Left lung (tissue), 10 donors: ENCODE measurements around the gene GNAO1. TPM values are rescaled to one million over a fixed set of nuclear protein-coding genes. Genes with fewer than 3 reads are reported as not detected.

Experiments
- ATAC-seq: fragments of 200-7000 bp; cut with Tn5 transposase; one replicate; pipeline ENCODE4 v1.9.1; 2020; ENCODE audit warnings: moderate library complexity
- DNase-seq, 4 donors: peaks; one replicate each; pipeline ENCODE4 v3.0.0-alpha.2; 2013 to 2020
- H3K27ac ChIP-seq, 2 donors: fragments of 200-600 bp; sonication (generic) in 1 of 2; one replicate each; pipeline versions ENCODE4 v1.5.0 to v1.8.0; 2020 to 2021
- H3K27me3 ChIP-seq, 2 donors: fragments of 200-600 bp; sonication (generic) in 1 of 2; one replicate each; pipeline versions ENCODE4 v1.5.0 to v1.8.0; 2020 to 2021
- H3K36me3 ChIP-seq, 2 donors: fragments of 200-600 bp; sonication (generic) in 1 of 2; one replicate each; pipeline versions ENCODE4 v1.5.0 to v1.8.0; 2020 to 2021
- H3K4me1 ChIP-seq, 2 donors: fragments of 200-600 bp; one replicate each; pipeline ENCODE4 v1.8.0; 2021
- H3K4me3 ChIP-seq, 2 donors: fragments of 200-600 bp; sonication (generic) in 1 of 2; one replicate each; pipeline versions ENCODE4 v1.5.0 to v1.8.0; 2020 to 2021; ENCODE audit warnings: mild to moderate bottlenecking in 1 of 2
- H3K9me3 ChIP-seq, 2 donors: fragments of 200-600 bp; sonication (generic) in 1 of 2; one replicate each; pipeline versions ENCODE4 v1.5.0 to v1.8.0; 2020 to 2021
- intact Hi-C, 2 donors: fragments of 100-400 bp; cut with DNase I; formaldehyde crosslinking; loops; one replicate each; pipeline versions ENCODE4 v1.11.2 to v1.14.2; 2022
- polyA plus RNA-seq, 6 donors: library from polyadenylated mRNA; unstranded; fragments of 120-200 nt; gene quantifications; one replicate each; pipeline ENCODE4 v1.2.1, GENCODE V29; 2013; ENCODE audit not compliant: insufficient read length in 6 of 6
- total RNA-seq, 2 donors: library from RNA; stranded (reverse); fragmentation: NEBNext Ultra II Directional; extraction: Animal tissue kit (Norgen Biotek cat#: 25700); gene quantifications; one replicate each; pipeline ENCODE4 v1.2.1, GENCODE V29; 2021
- TF ChIP-seq, protein P1 (sequence below), 2 donors: fragments of 200-600 bp; sonication (generic) in 1 of 2; IDR thresholded peaks; one replicate each; pipeline versions ENCODE4 v1.5.0 to v1.8.0; 2021; ENCODE audit warnings: antibody characterized with exemption in 2 of 2
- donor health status: DM: no; HTN: yes; CAD: no.
- donor health status: DM: no; HTN: no; CAD: no.

Gene GNAO1
- total and polyA plus RNA-seq, 8 donors = 1.3 to 34.1 (median 22.2) TPM

DNA sequence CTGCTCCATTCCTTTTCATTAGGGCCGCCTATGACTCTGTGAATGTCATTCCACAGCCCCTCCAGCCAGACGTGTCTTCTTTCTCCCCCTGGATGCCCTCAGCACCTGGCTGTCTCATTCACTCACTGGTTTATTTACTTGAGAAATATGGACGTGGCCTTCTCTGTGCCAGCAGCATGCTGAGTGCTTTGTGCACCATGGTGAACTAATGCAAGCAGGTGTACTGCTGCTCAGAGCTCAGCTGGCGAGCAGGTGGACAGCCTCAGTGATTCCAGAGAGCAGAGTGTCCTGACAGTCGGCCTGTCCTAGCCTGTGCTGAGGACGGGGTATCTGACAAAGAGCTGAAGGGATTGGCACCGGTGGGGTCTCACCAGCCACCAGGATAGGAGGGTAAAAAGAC is 96.7 kb downstream of the GNAO1 start:
- Histone ChIP-seq H3K4me1 (no peaks in the 10 kb centered on the region), H3K9me3 (no peaks in the 10 kb centered on the region), H3K27ac (no peak overlapping the region), H3K36me3 (no peaks in the 10 kb centered on the region), H3K27me3 (no peaks in the 10 kb centered on the region), H3K4me3 (no peak overlapping the region)
- DNase-seq = no peak
- no peak for ATAC-seq
- intact Hi-C loops = no loop called here
- TF ChIP-seq, protein P1, sequence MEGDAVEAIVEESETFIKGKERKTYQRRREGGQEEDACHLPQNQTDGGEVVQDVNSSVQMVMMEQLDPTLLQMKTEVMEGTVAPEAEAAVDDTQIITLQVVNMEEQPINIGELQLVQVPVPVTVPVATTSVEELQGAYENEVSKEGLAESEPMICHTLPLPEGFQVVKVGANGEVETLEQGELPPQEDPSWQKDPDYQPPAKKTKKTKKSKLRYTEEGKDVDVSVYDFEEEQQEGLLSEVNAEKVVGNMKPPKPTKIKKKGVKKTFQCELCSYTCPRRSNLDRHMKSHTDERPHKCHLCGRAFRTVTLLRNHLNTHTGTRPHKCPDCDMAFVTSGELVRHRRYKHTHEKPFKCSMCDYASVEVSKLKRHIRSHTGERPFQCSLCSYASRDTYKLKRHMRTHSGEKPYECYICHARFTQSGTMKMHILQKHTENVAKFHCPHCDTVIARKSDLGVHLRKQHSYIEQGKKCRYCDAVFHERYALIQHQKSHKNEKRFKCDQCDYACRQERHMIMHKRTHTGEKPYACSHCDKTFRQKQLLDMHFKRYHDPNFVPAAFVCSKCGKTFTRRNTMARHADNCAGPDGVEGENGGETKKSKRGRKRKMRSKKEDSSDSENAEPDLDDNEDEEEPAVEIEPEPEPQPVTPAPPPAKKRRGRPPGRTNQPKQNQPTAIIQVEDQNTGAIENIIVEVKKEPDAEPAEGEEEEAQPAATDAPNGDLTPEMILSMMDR (IDR thresholded peaks at IDR 0.05) = no peak

DNA sequence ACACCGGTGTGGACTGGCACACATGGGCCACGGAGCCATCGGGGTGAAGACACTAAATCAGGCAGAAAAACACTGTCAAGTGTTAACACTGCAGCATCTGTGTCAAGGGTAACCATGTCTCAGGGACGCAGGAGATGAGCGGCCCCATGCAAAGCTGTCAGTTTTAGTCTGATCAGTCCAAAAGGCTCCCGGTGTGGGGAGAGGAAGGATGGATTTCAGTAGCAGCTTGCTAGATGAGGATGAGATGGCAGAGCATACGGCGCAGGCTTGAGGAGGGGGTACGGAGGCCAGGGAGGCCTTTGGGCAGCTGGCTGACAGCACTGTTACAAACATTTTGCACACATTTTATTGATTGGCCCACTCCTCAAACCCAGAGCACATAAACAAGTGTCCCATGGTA is 98.1 kb downstream of the GNAO1 start:
- Histone ChIP-seq H3K27ac (no peak overlapping the region), H3K9me3 (no peaks in the 10 kb centered on the region), H3K4me3 (no peak overlapping the region), H3K27me3 (no peaks in the 10 kb centered on the region), H3K36me3 (no peaks in the 10 kb centered on the region), H3K4me1 (no peaks in the 10 kb centered on the region)
- DNase-seq (no peak), ATAC-seq (no peak)
- TF ChIP-seq, protein P1 (IDR thresholded peaks at IDR 0.05) = no peak
- intact Hi-C loops = no loop called here

DNA sequence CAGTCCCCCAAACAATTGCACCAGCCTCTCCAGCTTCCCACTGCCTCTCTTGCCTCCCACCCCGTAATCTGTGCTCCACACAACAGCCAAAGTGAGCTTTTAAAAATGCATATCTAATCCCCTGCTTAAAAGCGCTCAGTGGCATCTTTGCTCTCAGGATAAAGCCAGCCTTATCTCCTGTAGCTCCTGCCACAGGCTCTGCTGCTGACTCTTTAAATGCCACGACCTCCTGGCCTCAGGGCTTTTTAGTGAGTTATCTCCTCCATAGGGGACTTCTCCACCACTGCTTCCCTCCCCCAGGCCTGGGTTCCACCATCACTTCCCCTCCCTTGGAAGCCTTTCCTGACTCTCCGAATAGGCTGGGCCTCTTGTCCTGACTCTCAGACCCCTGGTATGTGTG is 98.6 kb downstream of the GNAO1 start:
- TF ChIP-seq, protein P1 (IDR thresholded peaks at IDR 0.05) = no peak
- no peaks in the 10 kb centered on the region for H3K36me3 ChIP-seq
- no peak overlapping the region for H3K27ac ChIP-seq
- no peak overlapping the region for H3K4me3 ChIP-seq
- DNase-seq (no peak), ATAC-seq (no peak)
- no peaks in the 10 kb centered on the region for H3K4me1 ChIP-seq
- H3K9me3 ChIP-seq = no peaks in the 10 kb centered on the region
- H3K27me3 ChIP-seq = no peaks in the 10 kb centered on the region
- intact Hi-C loops = no loop called here

DNA sequence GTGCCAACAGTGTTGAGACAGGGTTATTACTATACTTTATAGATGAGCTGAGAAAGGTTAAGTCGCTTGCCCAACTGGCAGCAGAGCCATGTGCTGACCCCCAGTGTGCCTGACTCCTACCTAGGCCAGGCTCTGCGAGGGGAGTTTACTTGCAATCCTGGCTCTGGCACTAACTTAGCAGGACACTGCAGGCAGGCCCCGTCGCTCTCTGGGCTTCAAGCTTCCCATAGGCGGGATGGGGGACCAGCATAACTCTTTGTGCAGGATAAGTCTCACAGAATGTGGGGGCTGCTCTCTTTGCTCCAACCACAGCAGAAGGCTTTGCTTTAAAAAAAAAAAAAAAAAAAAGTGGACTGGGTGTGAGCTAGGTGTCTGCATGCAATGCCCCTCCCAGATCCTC is 102.7 kb downstream of the GNAO1 start:
- H3K36me3 ChIP-seq = no peaks in the 10 kb centered on the region
- ATAC-seq = no peak

DNA sequence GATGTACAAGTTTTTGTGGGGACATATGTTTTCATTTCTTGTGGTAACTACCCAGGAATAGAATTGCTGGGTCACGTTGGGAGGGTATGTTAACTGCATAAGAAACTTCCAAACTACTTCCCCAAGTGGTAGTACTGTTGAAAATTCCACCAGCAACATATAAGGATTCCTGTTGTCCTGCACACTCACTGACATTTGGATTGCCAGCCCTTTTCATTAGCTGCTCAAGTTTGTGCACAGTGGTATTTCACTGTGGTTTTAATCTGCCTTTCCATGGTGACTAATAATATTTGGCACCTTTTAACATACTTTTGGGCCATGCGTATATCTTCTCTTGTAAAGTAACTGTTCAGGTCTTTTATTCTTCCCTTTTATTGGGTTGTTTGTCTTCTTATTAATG is 103.3 kb downstream of the GNAO1 start:
- TF ChIP-seq, protein P1 (IDR thresholded peaks at IDR 0.05) = no peak
- DNase-seq (no peak), ATAC-seq (peak; percentile 65)
- Histone ChIP-seq H3K36me3 (no peaks in the 10 kb centered on the region), H3K27me3 (no peaks in the 10 kb centered on the region), H3K27ac (no peak overlapping the region), H3K4me1 (no peaks in the 10 kb centered on the region), H3K9me3 (no peaks in the 10 kb centered on the region), H3K4me3 (no peak overlapping the region)
- intact Hi-C loops = no loop called here

More for the DNA sequence above, 102.7 kb downstream of the GNAO1 start:
- intact Hi-C loops = no loop called here
- Histone ChIP-seq H3K9me3 (no peaks in the 10 kb centered on the region), H3K4me1 (no peaks in the 10 kb centered on the region), H3K27me3 (no peaks in the 10 kb centered on the region), H3K27ac (no peak overlapping the region), H3K4me3 (no peak overlapping the region)
- TF ChIP-seq, protein P1 (IDR thresholded peaks at IDR 0.05) = no peak
- no peak for DNase-seq
